Thyroid gland (tissue), 4 donors: Measurements from ENCODE around the gene SH3RF1.

Source experiments
- POLR2A ChIP-seq, 2 donors: fragments of 450-650 bp; IDR thresholded peaks; one replicate each; pipeline ENCODE4 v1.6.1; 2017; ENCODE audit warnings: antibody characterized with exemption in 2 of 2, mild to moderate bottlenecking in 2 of 2, moderate library complexity in 1 of 2
- TF ChIP-seq, protein P1 (sequence below), 6 experiments: fragments of 200-600 bp in 3 of 6; fragments of 450-650 bp in 3 of 6; sonication (generic) in 3 of 6; IDR thresholded peaks; one replicate each; pipeline ENCODE4 v1.5.1; 2016 to 2019; ENCODE audit warnings: antibody characterized with exemption in 6 of 6, mild to moderate bottlenecking in 2 of 6, inconsistent platforms in 1 of 6, moderate library complexity in 1 of 6

DNA sequence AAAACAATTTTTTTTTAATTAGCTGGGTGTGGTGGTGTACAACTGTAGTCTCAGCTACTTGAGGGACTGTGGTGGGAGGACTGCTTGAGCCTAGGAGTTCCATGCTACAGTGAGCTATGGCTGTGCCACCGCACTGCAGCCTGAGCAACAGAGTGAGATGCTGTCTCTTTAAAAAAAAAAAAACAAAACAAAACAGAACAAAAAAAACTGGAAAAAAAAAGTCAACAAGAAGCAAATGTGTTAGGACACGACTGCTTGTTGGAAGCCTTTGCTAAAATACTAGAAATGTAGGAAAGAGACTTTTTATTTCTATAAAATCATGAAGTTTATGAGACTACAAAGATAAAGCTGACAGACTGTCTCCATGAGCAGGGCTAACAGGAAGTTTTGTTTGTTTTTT is 87.2 kb downstream of the SH3RF1 start:
- TF ChIP-seq, protein P1, sequence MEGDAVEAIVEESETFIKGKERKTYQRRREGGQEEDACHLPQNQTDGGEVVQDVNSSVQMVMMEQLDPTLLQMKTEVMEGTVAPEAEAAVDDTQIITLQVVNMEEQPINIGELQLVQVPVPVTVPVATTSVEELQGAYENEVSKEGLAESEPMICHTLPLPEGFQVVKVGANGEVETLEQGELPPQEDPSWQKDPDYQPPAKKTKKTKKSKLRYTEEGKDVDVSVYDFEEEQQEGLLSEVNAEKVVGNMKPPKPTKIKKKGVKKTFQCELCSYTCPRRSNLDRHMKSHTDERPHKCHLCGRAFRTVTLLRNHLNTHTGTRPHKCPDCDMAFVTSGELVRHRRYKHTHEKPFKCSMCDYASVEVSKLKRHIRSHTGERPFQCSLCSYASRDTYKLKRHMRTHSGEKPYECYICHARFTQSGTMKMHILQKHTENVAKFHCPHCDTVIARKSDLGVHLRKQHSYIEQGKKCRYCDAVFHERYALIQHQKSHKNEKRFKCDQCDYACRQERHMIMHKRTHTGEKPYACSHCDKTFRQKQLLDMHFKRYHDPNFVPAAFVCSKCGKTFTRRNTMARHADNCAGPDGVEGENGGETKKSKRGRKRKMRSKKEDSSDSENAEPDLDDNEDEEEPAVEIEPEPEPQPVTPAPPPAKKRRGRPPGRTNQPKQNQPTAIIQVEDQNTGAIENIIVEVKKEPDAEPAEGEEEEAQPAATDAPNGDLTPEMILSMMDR (IDR thresholded peaks at IDR 0.05), result no peak
- no peak for TF ChIP-seq POLR2A (IDR thresholded peaks at IDR 0.05)
